ENCODE measurements around the gene CDC42EP4. TPM values are rescaled to one million over a fixed set of nuclear protein-coding genes. Genes with fewer than 3 reads are reported as not detected.

The CDC42EP4 gene
- total RNA-seq, 2 experiments from 2014 or later, result 1.7 to 2.1 TPM

DNA sequence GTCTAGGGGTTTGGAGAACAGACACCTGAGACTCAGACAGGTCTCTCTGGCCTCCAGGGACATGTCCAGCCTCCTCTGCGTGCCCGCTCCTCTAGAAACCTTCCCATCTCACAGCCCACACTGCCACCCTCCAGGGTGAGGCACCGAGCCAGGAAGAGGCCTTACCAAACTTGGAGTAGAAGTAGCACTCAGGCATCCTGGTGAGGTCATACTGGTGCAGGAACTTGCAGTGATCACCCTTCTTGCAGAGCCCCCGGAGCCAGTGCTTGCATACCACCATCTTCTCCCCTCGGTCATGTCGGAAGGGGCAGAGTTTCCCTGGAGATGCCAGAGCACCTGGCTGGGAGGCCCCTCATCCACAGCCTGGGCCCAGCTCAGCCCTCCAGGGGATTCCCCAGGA is 54.3 kb downstream of the CDC42EP4 start:
- CTCF ChIA-PET, result interaction anchor here (0.9 to 1.2 kb wide), 2 partner anchors 90 to 112 kb away, joined by 3 to 4 read pairs; no protein-coding TSS in a partner anchor
- POLR2A ChIA-PET, result no interaction called here
- no peaks in the 10 kb centered on the region for H3K36me3 Mint-ChIP-seq (ENCODE audit: low read depth)
- no peaks in the 10 kb centered on the region for H3K9me3 Mint-ChIP-seq
- DNase-seq, result no peak
- peaks cover 3% of the 10 kb centered on the region for H3K4me1 Mint-ChIP-seq
- H3K27me3 Mint-ChIP-seq, result no peaks in the 10 kb centered on the region
- no peak overlapping the region for H3K4me3 Mint-ChIP-seq
- H3K27ac Mint-ChIP-seq, result no peak overlapping the region

DNA sequence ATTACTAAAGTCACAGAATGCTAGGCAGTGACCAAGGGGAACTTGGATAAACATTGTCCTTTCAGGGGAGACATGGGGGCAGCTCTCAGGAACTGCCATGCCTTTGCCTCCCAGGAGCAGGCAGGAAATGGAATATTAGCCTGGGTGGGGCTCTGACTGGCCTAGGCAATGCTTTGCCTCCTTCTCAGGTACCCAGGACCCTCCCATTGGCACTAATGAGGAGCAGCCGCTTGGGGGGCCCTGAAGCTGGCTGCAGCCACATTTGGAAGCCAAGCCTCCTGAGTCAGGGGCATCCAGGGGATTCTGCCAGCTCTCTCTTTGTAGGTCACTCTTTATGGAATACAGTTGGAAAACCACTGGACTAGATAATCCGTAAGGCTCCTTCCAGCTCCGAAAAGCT is 55.6 kb downstream of the CDC42EP4 start:
- Mint-ChIP-seq H3K9me3 (no peaks in the 10 kb centered on the region), H3K27me3 (no peaks in the 10 kb centered on the region), H3K4me1 (peaks cover 3% of the 10 kb centered on the region), H3K27ac (no peak overlapping the region), H3K4me3 (no peak overlapping the region), H3K36me3 (ENCODE audit: low read depth) (no peaks in the 10 kb centered on the region)
- POLR2A ChIA-PET, result no interaction called here
- CTCF ChIA-PET, result interaction anchor here (0.5 to 4.3 kb wide), 4 partner anchors 13 to 114 kb away, joined by 3 to 27 read pairs (median 4); no protein-coding TSS in a partner anchor
- no peak for DNase-seq

- Mint-ChIP-seq H3K4me1 (peaks cover 3% of the 10 kb centered on the region), H3K9me3 (no peaks in the 10 kb centered on the region), H3K27me3 (no peaks in the 10 kb centered on the region), H3K36me3 (ENCODE audit: low read depth) (no peaks in the 10 kb centered on the region), H3K4me3 (no peak overlapping the region), H3K27ac (no peak overlapping the region)
- DNase-seq, result peak; percentile 54
- ChIA-PET POLR2A (no interaction called here), CTCF (interaction anchor here (0.6 to 4.3 kb wide), 7 partner anchors 10 to 121 kb away, joined by 3 to 27 read pairs (median 3); no protein-coding TSS in a partner anchor)
Observed at GRCh38 chr17:73255671-73256181, 56.1 kb downstream of the CDC42EP4 start.

DNA sequence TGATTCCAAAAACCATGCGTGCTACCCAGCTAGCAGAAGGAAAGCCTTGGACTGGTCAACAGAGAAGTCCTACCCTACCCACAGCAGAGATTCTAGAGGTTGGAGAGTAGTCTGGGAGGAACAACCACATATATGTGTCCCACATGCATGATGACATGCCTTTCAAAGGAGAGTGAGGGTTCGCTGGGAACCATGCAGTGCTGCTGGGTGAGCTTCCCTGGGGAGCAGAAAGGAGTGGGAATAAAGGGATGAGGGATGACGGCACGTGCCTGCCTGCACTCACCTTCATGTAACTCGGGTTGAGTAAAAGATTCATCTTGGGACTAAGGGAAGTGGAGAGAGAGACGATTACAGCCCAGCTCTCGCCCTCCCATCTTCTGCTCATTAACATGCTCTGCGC is 59.9 kb downstream of the CDC42EP4 start:
- Mint-ChIP-seq H3K36me3 (ENCODE audit: low read depth) (peaks cover 3% of the 10 kb centered on the region), H3K27me3 (no peaks in the 10 kb centered on the region), H3K4me3 (no peak overlapping the region), H3K9me3 (no peaks in the 10 kb centered on the region), H3K4me1 (peaks cover 3% of the 10 kb centered on the region), H3K27ac (no peak overlapping the region)
- POLR2A ChIA-PET, result no interaction called here
- DNase-seq, result no peak
- CTCF ChIA-PET, result no interaction called here

GRCh38 chr17:73250851-73251640 is 60.8 kb downstream of the CDC42EP4 start:
- Mint-ChIP-seq H3K9me3 (no peaks in the 10 kb centered on the region), H3K36me3 (ENCODE audit: low read depth) (peaks cover 3% of the 10 kb centered on the region), H3K27ac (no peak overlapping the region), H3K4me1 (peaks cover 3% of the 10 kb centered on the region), H3K27me3 (no peaks in the 10 kb centered on the region), H3K4me3 (no peak overlapping the region)
- no peak for DNase-seq
- ChIA-PET CTCF (interaction anchor here (0.6 to 1.5 kb wide), 5 partner anchors 9 to 198 kb away, joined by 3 to 6 read pairs (median 5); a partner anchor contains a TSS), POLR2A (no interaction called here)

DNA sequence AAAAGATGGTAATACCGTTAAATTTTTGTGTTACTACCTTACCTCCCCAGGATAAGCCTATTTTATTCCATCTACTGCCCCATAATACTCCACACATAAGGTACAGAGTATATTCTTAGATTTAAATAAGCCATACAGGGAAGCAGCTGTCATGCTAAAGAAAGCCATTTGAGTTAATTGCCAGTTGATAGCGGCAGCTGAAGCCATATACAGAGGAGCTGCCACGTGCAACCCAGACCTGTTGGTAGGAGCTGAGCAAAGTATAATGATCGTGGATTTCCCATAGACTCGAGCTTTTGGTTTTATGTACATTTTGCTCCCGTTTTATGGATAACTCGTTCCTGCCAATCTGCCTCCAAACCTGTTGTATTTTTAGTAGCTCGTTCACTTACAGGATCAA is 62.1 kb downstream of the CDC42EP4 start:
- no peak for DNase-seq
- ChIA-PET POLR2A (no interaction called here), CTCF (interaction anchor here (1.0 to 1.5 kb wide), 2 partner anchors 17 to 120 kb away, joined by 3 to 5 read pairs; a partner anchor contains a TSS)
- Mint-ChIP-seq H3K4me1 (no peaks in the 10 kb centered on the region), H3K27me3 (no peaks in the 10 kb centered on the region), H3K27ac (no peak overlapping the region), H3K36me3 (ENCODE audit: low read depth) (peaks cover 7% of the 10 kb centered on the region), H3K4me3 (no peak overlapping the region), H3K9me3 (no peaks in the 10 kb centered on the region)

- Mint-ChIP-seq H3K9me3 (no peaks in the 10 kb centered on the region), H3K27ac (no peak overlapping the region), H3K4me1 (no peaks in the 10 kb centered on the region), H3K4me3 (no peak overlapping the region), H3K36me3 (ENCODE audit: low read depth) (peaks cover 10% of the 10 kb centered on the region), H3K27me3 (no peaks in the 10 kb centered on the region)
- ChIA-PET CTCF (interaction anchor here (1.2 kb wide), 1 partner anchor 14 kb away, joined by 4 read pairs; no protein-coding TSS in a partner anchor), POLR2A (no interaction called here)
- no peak for DNase-seq
Observed at GRCh38 chr17:73248532-73248931, 63.3 kb downstream of the CDC42EP4 start.

DNA sequence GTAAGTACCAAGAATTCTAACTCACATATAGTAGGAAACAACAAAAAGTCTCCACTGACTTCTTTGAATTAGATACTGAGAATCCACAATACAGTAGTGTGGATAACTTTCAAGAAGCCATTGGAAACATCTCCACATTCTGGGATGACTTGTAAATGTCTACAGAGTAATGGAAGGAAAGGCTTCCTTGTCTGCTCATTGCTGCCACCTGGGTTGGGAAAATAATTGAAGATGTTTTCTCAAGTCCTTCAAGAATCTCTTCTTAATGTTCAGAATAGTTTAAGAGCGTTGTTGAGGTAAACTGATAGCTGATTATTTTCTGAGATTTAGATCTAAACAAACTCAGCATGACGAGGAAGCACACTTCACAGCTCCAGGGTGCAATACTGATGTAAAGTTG is 64.1 kb downstream of the CDC42EP4 start:
- Mint-ChIP-seq H3K27me3 (no peaks in the 10 kb centered on the region), H3K4me3 (no peak overlapping the region), H3K27ac (no peak overlapping the region), H3K9me3 (no peaks in the 10 kb centered on the region), H3K36me3 (ENCODE audit: low read depth) (peaks cover 10% of the 10 kb centered on the region), H3K4me1 (no peaks in the 10 kb centered on the region)
- POLR2A ChIA-PET, result no interaction called here
- DNase-seq, result no peak
- CTCF ChIA-PET, result interaction anchor here (1.2 kb wide), 1 partner anchor 13 kb away, joined by 4 read pairs; no protein-coding TSS in a partner anchor

DNA sequence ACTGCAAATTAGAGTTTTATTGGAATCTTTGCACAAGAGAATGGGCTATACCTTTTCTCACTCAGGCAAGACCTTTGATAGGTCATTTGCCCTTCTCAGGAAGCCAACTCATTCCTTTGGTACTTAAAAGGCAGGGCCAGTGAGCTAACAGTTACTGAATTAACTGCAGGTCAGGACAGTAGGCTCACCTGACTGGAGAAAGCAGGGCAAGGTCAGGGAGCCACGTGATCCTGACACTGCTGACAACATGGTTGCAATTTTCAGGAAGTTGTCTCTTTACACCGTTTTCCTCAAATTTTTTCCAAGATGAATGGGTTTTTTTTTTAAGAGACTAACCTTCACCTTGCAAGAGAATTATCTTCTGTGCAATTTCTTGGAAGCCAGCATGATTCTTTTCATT is 71.2 kb downstream of the CDC42EP4 start:
- no peak overlapping the region for H3K27ac Mint-ChIP-seq
- peaks cover 53% of the 10 kb centered on the region for H3K36me3 Mint-ChIP-seq (ENCODE audit: low read depth)
- H3K27me3 Mint-ChIP-seq, result no peaks in the 10 kb centered on the region
- POLR2A ChIA-PET, result no interaction called here
- H3K4me3 Mint-ChIP-seq, result no peak overlapping the region
- CTCF ChIA-PET, result interaction anchor here (0.7 kb wide), 1 partner anchor 196 kb away, joined by 3 read pairs; no protein-coding TSS in a partner anchor
- peaks cover 37% of the 10 kb centered on the region for H3K4me1 Mint-ChIP-seq
- no peak for DNase-seq
- no peaks in the 10 kb centered on the region for H3K9me3 Mint-ChIP-seq

GRCh38 chr17:73237714-73238113 is 74.1 kb downstream of the CDC42EP4 start:
- peaks cover 53% of the 10 kb centered on the region for H3K4me1 Mint-ChIP-seq
- H3K36me3 Mint-ChIP-seq (ENCODE audit: low read depth), result peaks cover 51% of the 10 kb centered on the region
- DNase-seq, result no peak

DNA sequence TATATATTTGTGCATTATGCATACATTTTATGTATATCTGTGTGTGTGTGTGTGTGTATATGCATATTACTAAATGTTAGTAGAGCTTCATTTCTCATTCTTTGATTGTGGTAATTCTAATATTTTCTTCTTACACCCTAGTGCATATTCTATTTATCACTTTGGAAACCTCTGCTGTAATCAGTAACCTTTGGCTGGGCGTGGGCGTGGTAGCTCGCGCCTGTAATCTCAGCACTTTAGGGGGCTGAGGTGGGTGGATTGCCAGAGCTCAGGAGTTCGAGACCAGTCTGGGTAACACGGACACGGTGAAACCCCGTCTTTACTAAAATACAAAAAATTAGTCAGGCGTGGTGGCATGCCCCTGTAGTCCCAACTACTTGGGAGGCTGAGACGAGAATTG is 77.1 kb downstream of the CDC42EP4 start:
- peaks cover 41% of the 10 kb centered on the region for H3K36me3 Mint-ChIP-seq (ENCODE audit: low read depth)
- DNase-seq, result no peak
- H3K4me1 Mint-ChIP-seq, result peaks cover 64% of the 10 kb centered on the region
- no peaks in the 10 kb centered on the region for H3K9me3 Mint-ChIP-seq
- no peak overlapping the region for H3K4me3 Mint-ChIP-seq
- H3K27ac Mint-ChIP-seq, result no peak overlapping the region
- CTCF ChIA-PET, result interaction anchor here (1.2 to 1.6 kb wide), 2 partner anchors 13 to 509 kb away, joined by 4 read pairs; no protein-coding TSS in a partner anchor
- no peaks in the 10 kb centered on the region for H3K27me3 Mint-ChIP-seq
- POLR2A ChIA-PET, result no interaction called here

More at GRCh38 chr17:73237714-73238113, 74.1 kb downstream of the CDC42EP4 start:
- Mint-ChIP-seq H3K4me3 (peak overlapping the region; percentile 1), H3K9me3 (no peaks in the 10 kb centered on the region), H3K27ac (peak overlapping the region; percentile 60), H3K27me3 (no peaks in the 10 kb centered on the region)
- POLR2A ChIA-PET, result interaction anchor here (0.6 kb wide), 1 partner anchor 46 kb away, joined by 3 read pairs; no protein-coding TSS in a partner anchor
- CTCF ChIA-PET, result no interaction called here

Data from activated CD4-positive, alpha-beta T cell treated with anti-CD3 and anti-CD28 coated beads, Interleukin-2, amount 10 ng/mL, durations not matched to agents 7 days and 5 days (primary cell).